EL (cell line): ENCODE measurements around the gene TMEM168.
"Not testable (repeated sequence)": the region's sequence is repeated elsewhere in the genome, so short reads cannot be mapped to it uniquely, and the experiment has no call there.

ENCODE experiments used
- DNase-seq: peaks from one replicate; pipeline ENCODE4 v3.0.0-alpha.2; 2016

TMEM168 gene

DNA sequence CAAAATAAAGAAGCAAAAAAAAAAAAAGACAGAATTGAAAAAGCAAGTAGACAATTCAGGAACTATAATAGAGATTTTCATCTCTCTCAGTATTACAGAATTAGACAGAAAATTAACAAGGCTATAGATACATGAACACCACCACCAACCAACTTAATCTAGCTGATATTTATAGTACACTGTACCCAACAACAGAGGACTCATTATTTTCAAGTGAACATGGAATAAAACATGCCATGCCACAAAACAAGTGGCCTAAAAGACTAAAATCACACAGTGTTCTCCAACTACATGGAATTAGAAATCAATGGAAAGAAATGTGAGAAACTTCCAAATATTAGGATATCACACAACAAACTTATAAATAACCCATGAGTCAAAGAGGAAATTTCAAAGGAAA lies 9.1 kb downstream of the TMEM168 start:
- DNase-seq: no peak

DNA sequence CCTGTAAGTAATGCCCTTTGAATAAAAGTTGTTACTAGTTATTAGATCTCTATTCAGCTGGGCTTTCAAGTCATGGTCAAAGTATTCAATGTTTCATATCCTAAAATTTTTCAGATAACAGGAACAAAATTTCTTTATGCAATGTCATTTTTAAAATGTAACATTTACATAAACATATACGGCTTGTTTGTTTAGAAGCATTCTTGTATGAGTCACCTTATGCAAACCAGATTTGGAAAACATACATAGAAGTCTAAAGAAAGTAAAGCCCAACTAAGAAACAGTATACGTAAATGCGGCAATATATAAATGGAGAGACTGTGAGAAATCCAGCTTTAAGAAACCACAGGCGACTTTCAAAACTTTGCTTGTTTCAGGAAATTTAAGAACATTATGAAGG lies 10.5 kb downstream of the TMEM168 start:
- DNase-seq: peak; percentile 9

DNA sequence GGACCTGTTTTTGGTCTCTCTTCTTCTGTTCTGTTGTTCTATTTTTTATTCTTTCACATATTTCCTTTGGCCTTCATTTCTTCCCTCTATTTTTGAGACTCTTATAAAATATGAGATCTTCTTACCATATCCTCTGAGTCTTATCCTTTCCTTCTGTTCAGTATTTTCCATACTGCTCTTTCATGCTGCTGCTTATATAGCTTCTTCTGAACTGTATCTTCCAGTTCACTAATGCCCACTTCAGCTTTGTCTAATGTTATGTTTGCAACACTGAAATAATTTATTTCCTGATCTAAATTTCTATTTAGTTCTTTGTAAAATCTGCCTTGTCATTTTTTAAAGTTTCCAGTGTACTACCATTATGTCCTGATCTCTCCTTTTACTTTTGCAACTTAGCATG lies 12.8 kb downstream of the TMEM168 start:
- DNase-seq: no peak

DNA sequence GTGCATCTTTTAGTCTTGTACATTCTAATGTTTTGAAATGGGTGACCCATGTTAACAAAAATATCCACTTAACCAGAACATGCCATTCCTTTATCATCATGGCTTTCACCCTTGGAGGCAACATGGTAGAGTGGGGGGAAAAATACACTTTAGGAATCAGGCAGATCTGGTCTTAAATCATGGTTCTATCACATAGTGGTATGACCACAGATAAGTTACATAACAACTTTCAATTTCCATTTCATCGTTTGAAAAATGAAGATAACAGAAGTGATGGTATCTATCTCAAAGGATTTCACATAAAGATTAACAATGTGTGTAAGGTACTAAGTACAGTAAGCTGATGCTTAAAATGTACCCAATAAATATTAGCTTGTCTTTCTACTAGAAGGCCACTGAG lies 19.0 kb downstream of the TMEM168 start:
- no peak for DNase-seq

DNA sequence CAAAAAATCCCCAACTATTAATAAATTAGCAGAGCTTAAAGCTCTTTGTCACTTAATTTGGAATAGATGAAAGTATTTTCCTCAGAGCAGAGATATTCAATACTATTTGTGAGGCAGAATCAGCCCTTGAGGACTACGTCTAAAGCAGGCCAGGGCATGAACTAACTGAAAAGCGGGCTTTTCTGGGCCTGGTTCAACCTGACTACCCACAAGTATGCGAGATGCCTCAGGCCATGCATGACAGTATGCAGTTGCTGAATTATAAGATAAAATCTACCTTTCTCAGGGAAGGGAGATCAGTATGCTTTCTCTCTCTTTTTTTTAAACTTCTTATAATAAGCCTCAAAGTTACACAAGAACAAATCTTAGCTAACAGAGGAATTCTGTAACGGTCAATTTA lies 20.1 kb downstream of the TMEM168 start:
- DNase-seq: peak; percentile 22

DNA sequence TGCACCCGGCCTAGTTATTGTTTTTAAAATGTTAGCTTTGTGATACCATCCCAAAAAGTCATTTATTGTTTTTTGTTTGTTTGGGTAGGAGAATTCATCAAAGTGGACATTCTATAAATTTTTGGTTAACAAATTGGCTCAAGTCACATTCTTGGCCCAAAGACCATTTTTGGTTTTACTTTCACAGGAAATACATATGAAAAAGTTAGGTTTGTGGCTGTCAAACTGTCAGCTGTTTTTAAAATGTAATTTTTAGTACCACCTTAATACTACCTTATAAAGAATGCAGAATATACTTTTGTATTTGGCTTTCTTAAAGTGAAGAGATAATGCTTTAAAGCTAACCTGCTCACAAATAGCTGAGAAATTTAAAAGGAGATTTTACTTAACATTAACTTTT lies 25.1 kb downstream of the TMEM168 start:
- no peak for DNase-seq

DNA sequence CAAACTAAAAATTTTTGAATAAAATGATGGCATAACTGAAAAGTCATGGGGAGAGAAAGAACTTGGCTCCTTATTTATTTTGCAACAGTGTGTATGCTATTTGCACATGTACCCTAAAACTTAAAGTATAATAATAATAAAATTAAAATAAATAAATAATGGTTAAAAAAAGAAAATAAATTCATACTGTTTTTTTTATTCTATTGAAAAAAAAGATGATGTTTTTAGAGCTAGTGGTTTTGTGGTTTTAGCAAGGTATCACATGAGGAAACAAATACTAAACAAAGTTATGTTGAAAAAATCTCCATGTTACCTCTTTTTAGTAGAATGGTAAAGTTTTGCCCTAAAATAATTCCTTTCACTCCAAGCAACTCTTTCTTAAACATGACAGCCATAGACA lies 26.2 kb downstream of the TMEM168 start:
- DNase-seq: no peak

DNA sequence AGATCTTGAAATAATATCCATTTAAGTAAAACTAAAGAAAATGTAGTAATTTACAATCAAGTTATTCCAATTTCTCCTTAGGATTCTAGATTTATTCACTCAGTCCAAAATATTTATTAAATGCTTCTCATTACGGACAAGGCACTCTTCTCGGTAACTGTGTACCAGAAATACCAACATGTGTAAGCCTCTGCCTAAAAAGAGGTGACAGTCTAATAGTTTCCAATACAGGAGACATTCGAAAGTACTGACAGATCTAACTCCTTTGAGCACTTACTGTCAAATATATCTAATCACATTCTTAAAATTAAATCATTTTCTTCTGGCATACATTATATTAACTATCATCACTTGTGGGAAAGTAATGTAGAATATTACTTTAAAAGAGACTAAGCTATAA lies 26.9 kb downstream of the TMEM168 start:
- DNase-seq: no peak

DNA sequence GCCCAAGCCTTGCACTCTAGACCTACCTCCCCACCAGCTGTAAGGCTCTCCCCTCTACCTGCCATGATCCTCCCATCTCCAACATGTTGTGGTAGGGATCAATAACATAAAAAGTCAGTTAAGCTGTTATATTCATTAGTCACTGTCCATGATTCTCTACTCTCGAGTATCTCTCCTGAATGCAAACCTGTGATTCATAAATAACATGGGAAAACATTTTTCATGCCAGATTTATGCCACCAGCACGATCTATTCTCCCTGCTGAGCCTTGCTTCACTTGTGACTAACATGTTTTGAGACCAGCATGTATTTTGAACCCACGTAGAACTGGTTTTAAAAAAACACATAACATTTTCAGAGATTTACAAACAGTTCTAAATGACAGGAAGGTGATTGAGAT lies 30.3 kb downstream of the TMEM168 start:
- no peak for DNase-seq

DNA sequence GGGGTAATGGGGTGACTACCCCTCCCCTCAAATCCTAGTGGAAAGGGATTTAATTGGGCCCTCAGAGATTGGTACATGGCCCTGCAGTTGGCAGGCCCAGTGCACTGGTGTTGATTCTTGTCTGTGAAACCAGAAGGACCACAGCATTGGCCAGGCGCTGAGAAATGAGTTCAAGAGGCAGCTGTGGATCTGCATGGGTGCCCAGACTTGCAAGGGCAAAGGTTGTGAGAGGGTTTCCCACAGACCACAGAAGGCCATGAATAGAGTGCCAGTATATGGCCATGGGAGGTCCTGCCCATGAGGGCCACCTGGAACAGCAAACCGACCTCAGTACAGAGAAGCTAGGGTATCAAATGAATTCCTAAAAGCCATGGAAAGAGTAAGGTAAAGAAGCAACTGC lies 32.9 kb downstream of the TMEM168 start:
- DNase-seq: no peak

DNA sequence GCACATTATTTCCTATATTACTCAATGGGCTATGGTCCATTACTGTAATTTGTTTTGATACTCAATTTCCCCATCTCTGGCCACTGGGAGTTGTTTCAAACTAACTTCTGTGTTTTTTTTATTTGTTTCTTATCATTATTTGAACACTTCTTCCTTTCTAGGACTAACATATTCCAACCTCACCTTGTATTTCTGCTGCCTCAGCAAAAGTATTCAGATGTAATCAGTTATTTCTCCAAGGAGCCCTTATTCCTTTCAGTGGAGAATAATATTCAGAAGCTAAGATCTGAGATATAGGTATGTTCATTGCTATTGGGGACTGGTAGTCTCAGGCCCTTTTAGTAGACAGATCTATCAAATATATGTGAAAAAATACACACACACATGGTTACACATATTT lies 36.9 kb downstream of the TMEM168 start:
- DNase-seq: no peak

DNA sequence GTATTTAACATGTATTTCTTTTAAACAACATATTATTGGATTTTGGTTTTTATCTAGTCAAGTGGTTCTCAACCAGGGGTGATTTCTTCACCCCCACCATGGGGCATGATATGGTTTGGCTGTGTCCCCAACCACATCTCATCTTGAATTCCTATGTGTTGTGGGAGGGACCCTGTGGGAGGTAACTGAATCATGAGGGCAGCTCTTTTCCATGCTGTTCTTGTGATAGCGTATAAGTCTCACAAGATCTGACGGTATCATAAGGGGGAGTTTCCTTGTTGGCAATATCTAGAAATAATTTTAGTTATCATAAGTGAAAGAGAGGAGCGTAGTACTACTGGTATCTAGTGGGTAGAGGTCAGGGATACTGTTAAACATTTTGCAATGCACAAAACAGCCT lies 37.6 kb downstream of the TMEM168 start:
- no peak for DNase-seq

DNA sequence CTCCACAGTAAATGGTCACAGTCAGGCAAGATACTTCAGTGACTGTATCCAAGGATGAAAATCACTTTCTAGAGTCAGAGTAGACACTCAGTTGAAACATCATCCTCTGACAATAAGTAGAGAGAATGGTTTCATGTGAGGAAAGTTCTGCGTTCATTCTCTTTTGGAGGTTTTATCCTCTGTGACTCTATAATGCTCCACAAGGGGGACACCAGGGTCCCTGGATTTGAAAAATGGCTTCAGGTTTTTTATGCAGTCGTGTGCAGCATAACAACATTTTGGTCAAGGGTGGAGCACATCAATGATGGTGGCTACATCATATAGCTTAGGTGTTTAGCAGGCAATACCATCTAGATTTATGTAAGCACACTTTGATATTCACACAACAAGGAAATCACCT lies 40.4 kb downstream of the TMEM168 start:
- DNase-seq: no peak

DNA sequence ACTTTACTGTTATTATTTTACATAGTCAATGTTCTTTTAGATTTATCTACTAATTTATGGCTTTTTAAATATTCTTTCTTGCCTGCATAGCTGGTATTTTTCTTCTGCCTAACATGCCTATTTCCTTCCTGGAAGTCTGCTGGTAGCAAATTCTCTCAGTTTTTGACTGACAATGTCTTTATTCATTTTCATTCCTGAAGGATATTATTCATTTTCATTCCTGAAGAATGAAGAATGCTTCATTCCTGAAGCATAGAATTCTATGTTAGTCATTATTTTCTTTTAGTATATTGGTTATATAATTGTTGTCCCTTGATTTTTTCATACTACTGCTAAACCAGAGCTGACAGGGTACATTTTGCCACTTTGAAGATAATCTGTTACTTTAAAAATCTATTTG lies 41.8 kb downstream of the TMEM168 start:
- DNase-seq: peak; percentile 10

DNA sequence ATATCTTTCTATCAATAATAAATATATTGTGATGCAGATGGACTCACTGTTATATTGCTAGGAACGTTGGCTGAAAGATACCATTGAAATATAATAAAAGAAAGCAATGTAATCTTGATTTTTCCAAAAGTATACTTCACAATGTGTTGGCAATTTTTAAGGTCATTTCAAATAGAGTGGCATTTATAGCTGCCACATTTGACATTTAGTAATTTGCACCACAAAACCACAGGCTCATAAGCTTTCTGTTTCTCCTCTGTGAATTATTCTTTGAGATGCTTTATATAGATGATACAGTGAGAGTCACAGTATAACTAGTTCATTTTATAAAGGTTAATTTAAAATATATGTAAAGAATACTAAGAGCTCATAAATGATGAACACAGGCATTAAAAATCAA lies 44.6 kb downstream of the TMEM168 start:
- DNase-seq: no peak

DNA sequence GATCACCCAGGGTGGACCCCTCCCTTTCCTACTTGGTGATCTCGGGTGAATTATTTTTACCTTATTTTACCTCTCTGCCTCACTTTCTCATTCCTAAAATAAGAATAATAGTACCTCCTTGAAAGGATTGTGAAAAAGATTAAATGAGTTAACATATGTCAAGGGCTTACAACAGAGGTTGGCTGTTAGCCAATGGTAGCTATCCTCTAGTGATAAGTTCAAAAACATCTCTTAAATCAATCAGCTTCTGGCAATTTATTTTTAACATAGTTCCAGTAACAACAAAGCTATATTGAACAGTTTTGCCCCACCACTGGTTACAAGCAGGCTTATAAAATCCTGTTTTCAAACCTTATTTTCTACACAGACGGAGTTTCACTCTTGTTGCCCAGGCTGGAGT lies 45.4 kb downstream of the TMEM168 start:
- DNase-seq: no peak

DNA sequence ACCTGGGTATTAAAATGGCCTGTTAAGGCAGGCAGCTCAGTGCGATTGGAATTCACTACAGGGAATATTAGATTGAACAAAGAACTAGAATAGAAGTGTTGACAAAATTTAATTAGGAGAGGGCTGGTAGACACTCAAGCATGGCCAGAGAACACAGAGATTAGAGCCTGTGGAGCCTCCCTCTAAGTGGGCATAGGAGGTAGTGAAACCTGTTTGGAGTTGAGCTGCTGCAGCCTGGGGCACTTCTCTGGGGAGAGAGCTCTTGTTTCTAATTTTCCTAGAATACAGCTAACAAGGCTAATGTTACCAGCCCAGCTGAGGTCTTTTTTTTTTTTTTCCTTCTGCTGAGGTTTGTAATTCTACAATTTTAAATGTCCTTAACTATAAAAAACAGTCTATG lies 46.4 kb downstream of the TMEM168 start:
- no peak for DNase-seq

DNA sequence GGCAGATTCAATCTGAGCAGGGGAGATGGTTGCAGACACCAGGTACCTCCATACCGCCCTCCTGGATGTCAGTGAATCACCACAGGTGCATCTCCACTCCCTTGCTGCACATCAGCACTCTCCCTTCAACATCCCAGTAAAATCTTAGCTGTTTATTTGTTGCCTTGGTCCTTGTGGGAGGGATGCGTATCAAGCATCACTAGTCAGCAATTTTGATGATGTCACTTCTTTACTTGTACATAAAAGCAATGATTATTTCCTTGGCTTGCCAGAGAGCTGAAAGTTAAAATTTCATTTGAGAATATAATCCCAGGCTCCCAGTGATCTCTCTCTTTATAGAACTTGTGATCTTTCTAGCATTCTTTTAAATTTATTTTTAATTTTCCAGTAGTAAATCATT lies 49.5 kb downstream of the TMEM168 start:
- no peak for DNase-seq

DNA sequence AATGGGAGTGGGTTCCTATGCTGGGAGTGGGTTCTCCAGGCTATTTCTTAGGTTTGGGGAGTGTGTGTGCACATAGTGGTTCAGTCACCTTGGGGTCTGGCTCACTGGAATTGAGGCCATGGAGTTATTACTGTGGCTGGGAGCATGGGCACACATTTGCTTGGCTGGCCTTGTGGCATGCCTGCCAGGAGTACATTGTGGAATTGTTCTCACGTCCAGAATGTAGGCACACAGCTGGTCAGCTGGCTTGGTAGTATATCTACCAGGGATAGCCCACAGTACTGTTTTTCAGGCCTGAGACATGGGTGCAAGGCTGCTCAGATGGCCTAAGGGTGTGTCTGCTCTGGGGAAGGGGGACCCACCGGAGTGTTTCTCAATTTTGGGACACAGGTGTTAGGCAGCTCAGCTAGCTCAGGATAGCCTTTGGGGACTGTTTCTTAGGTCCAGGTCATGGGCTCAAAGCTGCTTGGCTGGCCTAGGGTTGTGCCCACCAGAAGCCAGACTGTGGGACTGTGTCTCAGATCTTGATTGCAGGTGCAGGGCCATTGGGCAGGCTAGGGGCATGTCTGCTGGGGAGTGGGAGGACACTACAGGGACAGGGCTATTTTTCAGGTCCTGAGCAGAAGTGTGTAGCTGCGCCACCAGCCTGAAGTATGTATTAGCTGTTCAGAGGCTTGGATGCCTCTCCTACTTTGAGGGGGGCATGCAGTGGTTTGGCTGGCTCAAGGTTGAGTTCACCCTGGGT lies 50.6 kb downstream of the TMEM168 start:
- DNase-seq: no peak

DNA sequence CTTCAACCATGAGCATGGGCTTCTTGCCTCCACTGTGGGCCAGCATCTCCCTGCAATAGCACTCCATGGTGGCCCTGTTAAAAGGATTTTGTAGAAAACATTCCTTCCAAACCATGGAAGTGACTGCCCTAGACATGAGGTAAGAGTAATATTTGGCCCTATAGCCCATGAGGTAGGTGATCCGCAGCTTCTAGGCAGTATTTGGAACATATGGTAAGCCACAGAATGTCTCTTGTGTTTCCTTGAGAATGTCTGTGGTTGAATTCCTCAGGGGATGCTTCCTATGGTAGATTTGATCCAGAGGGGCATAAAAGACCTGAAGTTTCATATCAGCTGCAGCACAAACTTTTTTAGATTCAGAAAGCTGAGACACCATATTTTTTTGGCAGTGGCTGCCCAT lies 54.9 kb downstream of the TMEM168 start:
- no peak for DNase-seq

DNA sequence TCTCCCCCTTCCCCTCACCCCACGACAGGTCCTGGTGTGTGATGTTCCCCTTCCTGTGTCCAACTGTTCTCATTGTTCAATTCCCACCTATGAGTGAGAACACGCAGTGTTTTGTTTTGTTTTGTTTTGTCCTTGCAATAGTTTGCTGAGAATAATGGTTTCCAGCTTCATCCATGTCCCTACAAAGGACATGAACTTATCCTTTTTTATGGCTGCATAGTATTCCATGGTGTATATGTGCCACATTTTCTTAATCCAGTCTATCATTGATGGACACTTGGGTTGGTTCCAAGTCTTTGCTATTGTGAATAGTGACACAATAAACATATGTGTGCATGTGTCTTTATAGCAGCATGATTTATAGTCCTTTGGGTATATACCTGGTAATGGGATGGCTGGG lies 58.9 kb downstream of the TMEM168 start:
- DNase-seq: not testable (repeated sequence)

DNA sequence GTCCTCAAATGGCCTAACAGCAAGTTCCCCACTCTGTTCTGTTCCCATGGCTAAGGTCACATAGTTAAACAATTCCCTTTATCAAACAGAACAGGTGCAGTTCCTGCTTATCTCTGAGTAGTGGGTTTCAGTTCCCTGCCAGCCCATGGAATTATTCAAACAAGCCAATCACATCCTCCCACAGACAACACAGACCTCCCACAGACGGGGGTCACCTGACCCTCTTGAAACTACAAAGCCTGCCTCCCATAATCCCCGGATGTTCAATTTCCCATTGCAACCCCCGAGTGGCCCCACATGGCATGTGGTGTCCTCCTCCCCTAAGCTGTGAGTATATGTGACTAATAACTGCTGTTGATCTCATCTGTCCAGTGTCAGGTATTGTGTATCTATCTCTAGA lies 64.1 kb downstream of the TMEM168 start:
- no peak for DNase-seq

DNA sequence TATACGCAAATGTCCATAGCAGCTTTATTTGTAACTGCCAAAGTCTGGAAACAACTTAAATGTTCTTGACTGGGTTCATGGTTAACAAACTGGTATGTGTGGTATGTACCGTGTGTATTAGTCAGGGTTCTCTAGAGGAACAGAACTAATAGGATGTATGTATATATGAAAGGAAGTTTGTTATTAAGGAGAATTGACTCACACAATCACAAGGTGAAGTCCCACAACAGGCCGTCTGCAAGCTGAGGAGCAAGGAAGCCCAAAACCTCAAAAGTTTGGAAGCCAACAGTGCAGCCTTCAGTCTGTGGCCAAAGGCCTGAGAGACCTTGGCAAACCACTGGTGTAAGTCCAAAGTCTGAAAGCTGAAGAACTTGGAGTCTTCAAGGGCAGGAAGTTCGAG lies 66.8 kb downstream of the TMEM168 start:
- DNase-seq: peak; percentile 42

DNA sequence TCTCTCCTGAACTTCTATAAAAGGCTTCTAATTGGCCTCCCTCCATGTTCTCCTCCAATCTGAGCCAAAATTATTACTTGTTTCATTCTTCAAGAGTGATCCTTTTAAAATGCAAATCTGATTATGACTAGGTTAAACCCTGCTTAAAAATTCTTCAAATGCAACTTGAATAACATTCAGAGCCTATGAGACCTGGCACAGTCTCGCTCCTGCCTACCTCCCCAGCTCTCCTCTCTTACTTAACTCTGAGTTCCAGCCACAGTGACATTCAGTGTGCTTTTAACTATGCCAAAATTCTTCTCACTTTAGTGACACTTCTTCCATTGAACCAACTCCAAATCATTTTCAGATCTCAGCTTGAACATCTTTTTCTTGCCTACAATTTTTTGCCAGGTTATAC lies 68.8 kb downstream of the TMEM168 start:
- no peak for DNase-seq

DNA sequence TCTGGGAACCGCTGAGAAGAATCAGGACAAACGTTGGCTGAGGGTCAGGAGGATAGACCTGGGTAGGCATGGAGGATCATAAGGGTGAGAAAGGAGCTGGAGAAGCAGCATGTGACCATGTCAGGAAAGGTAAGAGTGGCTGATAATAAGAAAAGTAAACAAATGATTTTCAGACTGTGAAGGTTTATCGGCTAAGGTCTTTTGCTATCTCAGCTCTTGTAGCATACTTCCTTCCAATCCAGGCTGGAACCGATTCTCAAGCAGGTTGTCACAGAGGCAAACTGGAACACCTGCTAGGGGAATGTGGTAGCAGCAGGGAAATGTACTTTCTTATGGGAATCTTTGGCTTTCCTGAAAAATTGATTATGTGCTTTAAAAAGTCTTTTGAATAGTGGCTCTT lies 74.7 kb downstream of the TMEM168 start:
- DNase-seq: no peak

DNA sequence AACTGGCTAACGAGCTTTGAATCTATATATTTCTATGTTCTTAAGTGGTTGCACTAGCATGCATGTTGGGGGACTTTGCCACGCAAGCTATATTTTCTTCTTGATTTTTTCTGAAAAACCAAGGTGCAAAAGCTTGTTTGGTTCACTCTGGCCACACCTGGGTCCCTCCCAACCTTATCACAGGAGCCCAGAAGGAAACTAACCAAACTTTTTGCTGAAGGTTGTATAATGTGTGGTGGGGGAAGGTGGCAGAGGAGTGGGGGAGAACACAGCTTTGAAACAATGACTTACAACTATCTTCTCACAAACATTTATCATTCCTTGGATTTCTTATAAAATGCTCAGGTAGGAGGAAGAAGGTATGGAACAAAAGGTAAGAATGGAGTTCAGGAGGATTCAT lies 75.3 kb downstream of the TMEM168 start:
- no peak for DNase-seq
